ENCODE measurements around the gene PRAMEF1. TPM values are rescaled to one million over a fixed set of nuclear protein-coding genes. Genes with fewer than 3 reads are reported as not detected.

The PRAMEF1 gene
- total RNA-seq, 1 experiment from 2014 or later: not detected

DNA sequence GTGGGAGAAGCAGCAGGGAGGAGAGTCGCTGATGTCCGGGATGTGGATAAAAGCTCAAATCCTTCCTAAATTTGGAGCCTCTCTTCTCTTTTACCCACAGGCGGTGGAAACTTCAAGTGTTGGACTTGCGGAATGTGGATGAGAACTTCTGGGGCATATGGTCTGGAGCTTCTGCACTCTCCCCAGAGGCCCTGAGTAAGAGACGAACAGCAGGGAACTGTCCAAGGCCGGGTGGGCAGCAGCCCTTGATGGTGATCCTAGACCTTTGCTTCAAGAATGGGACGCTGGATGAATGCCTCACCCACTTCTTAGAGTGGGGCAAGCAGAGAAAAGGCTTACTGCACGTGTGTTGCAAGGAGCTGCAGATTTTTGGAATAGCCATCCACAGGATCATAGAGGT is 15.8 kb upstream of the PRAMEF1 start:
- no peak for ATAC-seq
- no peak overlapping the region for H3K4me3 Mint-ChIP-seq
- H3K9me3 Mint-ChIP-seq: peaks cover 7% of the 10 kb centered on the region; the same call in 1 of the 2 replicates
- no peak for DNase-seq (ENCODE audit: low spot score)
- H3K27ac Mint-ChIP-seq: no peak overlapping the region
- H3K4me1 Mint-ChIP-seq: no peaks in the 10 kb centered on the region
- POLR2A ChIA-PET: no interaction called here
- CTCF ChIA-PET: interaction anchor here (0.6 to 1.8 kb wide), 3 partner anchors 116 to 784 kb away, joined by 3 to 6 read pairs (median 5); no protein-coding TSS in a partner anchor
- TF ChIP-seq, protein P1, sequence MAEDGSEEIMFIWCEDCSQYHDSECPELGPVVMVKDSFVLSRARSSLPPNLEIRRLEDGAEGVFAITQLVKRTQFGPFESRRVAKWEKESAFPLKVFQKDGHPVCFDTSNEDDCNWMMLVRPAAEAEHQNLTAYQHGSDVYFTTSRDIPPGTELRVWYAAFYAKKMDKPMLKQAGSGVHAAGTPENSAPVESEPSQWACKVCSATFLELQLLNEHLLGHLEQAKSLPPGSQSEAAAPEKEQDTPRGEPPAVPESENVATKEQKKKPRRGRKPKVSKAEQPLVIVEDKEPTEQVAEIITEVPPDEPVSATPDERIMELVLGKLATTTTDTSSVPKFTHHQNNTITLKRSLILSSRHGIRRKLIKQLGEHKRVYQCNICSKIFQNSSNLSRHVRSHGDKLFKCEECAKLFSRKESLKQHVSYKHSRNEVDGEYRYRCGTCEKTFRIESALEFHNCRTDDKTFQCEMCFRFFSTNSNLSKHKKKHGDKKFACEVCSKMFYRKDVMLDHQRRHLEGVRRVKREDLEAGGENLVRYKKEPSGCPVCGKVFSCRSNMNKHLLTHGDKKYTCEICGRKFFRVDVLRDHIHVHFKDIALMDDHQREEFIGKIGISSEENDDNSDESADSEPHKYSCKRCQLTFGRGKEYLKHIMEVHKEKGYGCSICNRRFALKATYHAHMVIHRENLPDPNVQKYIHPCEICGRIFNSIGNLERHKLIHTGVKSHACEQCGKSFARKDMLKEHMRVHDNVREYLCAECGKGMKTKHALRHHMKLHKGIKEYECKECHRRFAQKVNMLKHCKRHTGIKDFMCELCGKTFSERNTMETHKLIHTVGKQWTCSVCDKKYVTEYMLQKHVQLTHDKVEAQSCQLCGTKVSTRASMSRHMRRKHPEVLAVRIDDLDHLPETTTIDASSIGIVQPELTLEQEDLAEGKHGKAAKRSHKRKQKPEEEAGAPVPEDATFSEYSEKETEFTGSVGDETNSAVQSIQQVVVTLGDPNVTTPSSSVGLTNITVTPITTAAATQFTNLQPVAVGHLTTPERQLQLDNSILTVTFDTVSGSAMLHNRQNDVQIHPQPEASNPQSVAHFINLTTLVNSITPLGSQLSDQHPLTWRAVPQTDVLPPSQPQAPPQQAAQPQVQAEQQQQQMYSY (CRISPR knock-in tag; IDR thresholded peaks at IDR 0.05): no peak
- TF ChIP-seq TEAD1 (CRISPR knock-in tag; IDR thresholded peaks at IDR 0.05): no peak
- TF ChIP-seq, protein P2, sequence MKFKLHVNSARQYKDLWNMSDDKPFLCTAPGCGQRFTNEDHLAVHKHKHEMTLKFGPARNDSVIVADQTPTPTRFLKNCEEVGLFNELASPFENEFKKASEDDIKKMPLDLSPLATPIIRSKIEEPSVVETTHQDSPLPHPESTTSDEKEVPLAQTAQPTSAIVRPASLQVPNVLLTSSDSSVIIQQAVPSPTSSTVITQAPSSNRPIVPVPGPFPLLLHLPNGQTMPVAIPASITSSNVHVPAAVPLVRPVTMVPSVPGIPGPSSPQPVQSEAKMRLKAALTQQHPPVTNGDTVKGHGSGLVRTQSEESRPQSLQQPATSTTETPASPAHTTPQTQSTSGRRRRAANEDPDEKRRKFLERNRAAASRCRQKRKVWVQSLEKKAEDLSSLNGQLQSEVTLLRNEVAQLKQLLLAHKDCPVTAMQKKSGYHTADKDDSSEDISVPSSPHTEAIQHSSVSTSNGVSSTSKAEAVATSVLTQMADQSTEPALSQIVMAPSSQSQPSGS (CRISPR knock-in tag; IDR thresholded peaks at IDR 0.05; ENCODE audit: borderline replicate concordance, low read depth): no peak
- TF ChIP-seq, protein P3, sequence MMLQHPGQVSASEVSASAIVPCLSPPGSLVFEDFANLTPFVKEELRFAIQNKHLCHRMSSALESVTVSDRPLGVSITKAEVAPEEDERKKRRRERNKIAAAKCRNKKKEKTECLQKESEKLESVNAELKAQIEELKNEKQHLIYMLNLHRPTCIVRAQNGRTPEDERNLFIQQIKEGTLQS (CRISPR knock-in tag; conservative IDR thresholded peaks at IDR 0.05): no peak
- TF ChIP-seq ATF1 (CRISPR knock-in tag; IDR thresholded peaks at IDR 0.05): no peak
- TF ChIP-seq FOXP1 (CRISPR knock-in tag; IDR thresholded peaks at IDR 0.05; ENCODE audit: borderline replicate concordance): no peak
- TF ChIP-seq MYBL2 (CRISPR knock-in tag; IDR thresholded peaks at IDR 0.05): no peak
- no peak for TF ChIP-seq RELA (CRISPR knock-in tag; IDR thresholded peaks at IDR 0.05; ENCODE audit: borderline replicate concordance)
- TF ChIP-seq MXD4 (CRISPR knock-in tag; IDR thresholded peaks at IDR 0.05; ENCODE audit: borderline replicate concordance): no peak
- no peaks in the 10 kb centered on the region for H3K36me3 Mint-ChIP-seq
- H3K27me3 Mint-ChIP-seq (ENCODE audit: low read depth): peaks cover 15% of the 10 kb centered on the region

DNA sequence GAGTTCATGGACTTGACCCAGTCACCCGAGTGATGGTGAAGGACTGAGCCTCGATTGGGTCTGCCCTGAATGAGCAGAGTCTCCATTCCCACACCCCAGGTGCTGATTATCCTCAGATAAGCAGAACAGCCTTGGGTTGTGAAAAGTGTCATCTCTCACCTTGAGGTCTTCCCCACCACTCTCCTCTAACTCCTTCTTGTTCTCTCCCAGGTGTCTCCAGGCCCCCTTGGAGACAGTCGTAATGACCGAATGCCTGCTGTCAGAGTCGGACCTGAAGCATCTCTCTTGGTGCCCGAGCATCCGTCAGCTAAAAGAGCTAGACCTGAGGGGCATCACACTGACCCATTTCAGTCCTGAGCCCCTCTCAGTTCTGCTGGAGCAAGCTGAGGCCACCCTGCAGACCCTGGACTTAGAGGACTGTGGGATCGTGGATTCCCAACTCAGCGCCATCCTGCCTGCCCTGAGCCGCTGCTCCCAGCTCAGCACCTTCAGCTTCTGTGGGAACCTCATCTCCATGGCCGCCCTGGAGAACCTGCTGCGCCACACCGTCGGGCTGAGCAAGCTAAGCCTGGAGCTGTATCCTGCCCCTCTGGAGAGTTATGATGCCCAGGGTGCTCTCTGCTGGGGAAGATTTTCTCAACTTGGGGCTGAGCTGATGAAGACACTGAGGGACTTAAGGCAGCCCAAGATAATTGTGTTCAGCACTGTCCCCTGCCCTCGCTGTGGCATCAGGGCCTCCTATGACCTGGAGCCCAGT is 14.2 kb upstream of the PRAMEF1 start:
- no peak for ATAC-seq
- Mint-ChIP-seq H3K27me3 (ENCODE audit: low read depth) (peaks cover 14% of the 10 kb centered on the region), H3K4me3 (no peak overlapping the region), H3K36me3 (no peaks in the 10 kb centered on the region), H3K9me3 (peaks cover 7% of the 10 kb centered on the region; the same call in 1 of the 2 replicates), H3K27ac (no peak overlapping the region), H3K4me1 (peaks cover 3% of the 10 kb centered on the region; the same call in 1 of the 2 replicates)
- CTCF ChIA-PET: no interaction called here
- POLR2A ChIA-PET: no interaction called here
- DNase-seq (ENCODE audit: low spot score): no peak
- TF ChIP-seq, protein P4, sequence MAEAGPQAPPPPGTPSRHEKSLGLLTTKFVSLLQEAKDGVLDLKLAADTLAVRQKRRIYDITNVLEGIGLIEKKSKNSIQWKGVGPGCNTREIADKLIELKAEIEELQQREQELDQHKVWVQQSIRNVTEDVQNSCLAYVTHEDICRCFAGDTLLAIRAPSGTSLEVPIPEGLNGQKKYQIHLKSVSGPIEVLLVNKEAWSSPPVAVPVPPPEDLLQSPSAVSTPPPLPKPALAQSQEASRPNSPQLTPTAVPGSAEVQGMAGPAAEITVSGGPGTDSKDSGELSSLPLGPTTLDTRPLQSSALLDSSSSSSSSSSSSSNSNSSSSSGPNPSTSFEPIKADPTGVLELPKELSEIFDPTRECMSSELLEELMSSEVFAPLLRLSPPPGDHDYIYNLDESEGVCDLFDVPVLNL (CRISPR knock-in tag; IDR thresholded peaks at IDR 0.05; ENCODE audit: borderline replicate concordance, low read depth): no peak
- no peak for TF ChIP-seq CREB1 (CRISPR knock-in tag; IDR thresholded peaks at IDR 0.05)
- TF ChIP-seq, protein P5, sequence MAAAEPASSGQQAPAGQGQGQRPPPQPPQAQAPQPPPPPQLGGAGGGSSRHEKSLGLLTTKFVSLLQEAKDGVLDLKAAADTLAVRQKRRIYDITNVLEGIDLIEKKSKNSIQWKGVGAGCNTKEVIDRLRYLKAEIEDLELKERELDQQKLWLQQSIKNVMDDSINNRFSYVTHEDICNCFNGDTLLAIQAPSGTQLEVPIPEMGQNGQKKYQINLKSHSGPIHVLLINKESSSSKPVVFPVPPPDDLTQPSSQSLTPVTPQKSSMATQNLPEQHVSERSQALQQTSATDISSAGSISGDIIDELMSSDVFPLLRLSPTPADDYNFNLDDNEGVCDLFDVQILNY (CRISPR knock-in tag; IDR thresholded peaks at IDR 0.05): no peak
- TF ChIP-seq CBFB (CRISPR knock-in tag; IDR thresholded peaks at IDR 0.05; ENCODE audit: low read depth): no peak
- TF ChIP-seq, protein P6, sequence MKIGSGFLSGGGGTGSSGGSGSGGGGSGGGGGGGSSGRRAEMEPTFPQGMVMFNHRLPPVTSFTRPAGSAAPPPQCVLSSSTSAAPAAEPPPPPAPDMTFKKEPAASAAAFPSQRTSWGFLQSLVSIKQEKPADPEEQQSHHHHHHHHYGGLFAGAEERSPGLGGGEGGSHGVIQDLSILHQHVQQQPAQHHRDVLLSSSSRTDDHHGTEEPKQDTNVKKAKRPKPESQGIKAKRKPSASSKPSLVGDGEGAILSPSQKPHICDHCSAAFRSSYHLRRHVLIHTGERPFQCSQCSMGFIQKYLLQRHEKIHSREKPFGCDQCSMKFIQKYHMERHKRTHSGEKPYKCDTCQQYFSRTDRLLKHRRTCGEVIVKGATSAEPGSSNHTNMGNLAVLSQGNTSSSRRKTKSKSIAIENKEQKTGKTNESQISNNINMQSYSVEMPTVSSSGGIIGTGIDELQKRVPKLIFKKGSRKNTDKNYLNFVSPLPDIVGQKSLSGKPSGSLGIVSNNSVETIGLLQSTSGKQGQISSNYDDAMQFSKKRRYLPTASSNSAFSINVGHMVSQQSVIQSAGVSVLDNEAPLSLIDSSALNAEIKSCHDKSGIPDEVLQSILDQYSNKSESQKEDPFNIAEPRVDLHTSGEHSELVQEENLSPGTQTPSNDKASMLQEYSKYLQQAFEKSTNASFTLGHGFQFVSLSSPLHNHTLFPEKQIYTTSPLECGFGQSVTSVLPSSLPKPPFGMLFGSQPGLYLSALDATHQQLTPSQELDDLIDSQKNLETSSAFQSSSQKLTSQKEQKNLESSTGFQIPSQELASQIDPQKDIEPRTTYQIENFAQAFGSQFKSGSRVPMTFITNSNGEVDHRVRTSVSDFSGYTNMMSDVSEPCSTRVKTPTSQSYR (CRISPR knock-in tag; IDR thresholded peaks at IDR 0.05): no peak
- TF ChIP-seq, protein P7, sequence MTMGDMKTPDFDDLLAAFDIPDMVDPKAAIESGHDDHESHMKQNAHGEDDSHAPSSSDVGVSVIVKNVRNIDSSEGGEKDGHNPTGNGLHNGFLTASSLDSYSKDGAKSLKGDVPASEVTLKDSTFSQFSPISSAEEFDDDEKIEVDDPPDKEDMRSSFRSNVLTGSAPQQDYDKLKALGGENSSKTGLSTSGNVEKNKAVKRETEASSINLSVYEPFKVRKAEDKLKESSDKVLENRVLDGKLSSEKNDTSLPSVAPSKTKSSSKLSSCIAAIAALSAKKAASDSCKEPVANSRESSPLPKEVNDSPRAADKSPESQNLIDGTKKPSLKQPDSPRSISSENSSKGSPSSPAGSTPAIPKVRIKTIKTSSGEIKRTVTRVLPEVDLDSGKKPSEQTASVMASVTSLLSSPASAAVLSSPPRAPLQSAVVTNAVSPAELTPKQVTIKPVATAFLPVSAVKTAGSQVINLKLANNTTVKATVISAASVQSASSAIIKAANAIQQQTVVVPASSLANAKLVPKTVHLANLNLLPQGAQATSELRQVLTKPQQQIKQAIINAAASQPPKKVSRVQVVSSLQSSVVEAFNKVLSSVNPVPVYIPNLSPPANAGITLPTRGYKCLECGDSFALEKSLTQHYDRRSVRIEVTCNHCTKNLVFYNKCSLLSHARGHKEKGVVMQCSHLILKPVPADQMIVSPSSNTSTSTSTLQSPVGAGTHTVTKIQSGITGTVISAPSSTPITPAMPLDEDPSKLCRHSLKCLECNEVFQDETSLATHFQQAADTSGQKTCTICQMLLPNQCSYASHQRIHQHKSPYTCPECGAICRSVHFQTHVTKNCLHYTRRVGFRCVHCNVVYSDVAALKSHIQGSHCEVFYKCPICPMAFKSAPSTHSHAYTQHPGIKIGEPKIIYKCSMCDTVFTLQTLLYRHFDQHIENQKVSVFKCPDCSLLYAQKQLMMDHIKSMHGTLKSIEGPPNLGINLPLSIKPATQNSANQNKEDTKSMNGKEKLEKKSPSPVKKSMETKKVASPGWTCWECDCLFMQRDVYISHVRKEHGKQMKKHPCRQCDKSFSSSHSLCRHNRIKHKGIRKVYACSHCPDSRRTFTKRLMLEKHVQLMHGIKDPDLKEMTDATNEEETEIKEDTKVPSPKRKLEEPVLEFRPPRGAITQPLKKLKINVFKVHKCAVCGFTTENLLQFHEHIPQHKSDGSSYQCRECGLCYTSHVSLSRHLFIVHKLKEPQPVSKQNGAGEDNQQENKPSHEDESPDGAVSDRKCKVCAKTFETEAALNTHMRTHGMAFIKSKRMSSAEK (CRISPR knock-in tag; IDR thresholded peaks at IDR 0.05; ENCODE audit: borderline replicate concordance): no peak
- TF ChIP-seq ZNF416 (CRISPR knock-in tag; IDR thresholded peaks at IDR 0.05): no peak

All from WTC11 (cell line).